Ovary (tissue), 9 donors: ENCODE measurements around the gene MKLN1. TPM values are rescaled to one million over a fixed set of nuclear protein-coding genes. Genes with fewer than 3 reads are reported as not detected.

Experiments
- DNase-seq, 5 donors: peaks; one replicate each; pipeline ENCODE4 v3.0.0-alpha.2; 2019 to 2020
- H3K27ac ChIP-seq, 2 donors: fragments of 200-600 bp; one replicate each; pipeline versions ENCODE4 v1.5.1 to v1.8.0; 2019 to 2022
- H3K27me3 ChIP-seq: fragments of 200-600 bp; one replicate; pipeline ENCODE4 v1.8.0; 2022
- H3K36me3 ChIP-seq: fragments of 200-600 bp; sonication (generic); one replicate; pipeline ENCODE4 v1.5.1; 2019
- H3K4me1 ChIP-seq: one replicate; pipeline ENCODE4 v1.8.1; 2013; ENCODE audit warnings: mild to moderate bottlenecking, moderate library complexity; ENCODE audit not compliant: insufficient read depth
- H3K4me3 ChIP-seq: fragments of 200-600 bp; sonication (generic); one replicate; pipeline ENCODE4 v1.5.1; 2017
- H3K9me3 ChIP-seq, 2 donors: fragments of 200-600 bp in 1 of 2; sonication (generic) in 1 of 2; one replicate each; pipeline versions ENCODE4 v1.5.1 to v1.8.1; 2013 to 2019; ENCODE audit warnings: mild to moderate bottlenecking in 1 of 2, moderate library complexity in 1 of 2
- CTCF ChIP-seq, 3 donors: fragments of 450-650 bp in 2 of 3; fragments of 200-600 bp in 1 of 3; IDR thresholded peaks; one replicate each; pipeline versions ENCODE4 v1.5.1 to v1.8.0; 2016 to 2022; ENCODE audit warnings: antibody characterized with exemption in 3 of 3, mild to moderate bottlenecking in 1 of 3
- EP300 ChIP-seq: sonication (generic); formaldehyde crosslinking; IDR thresholded peaks from one replicate; pipeline ENCODE4 v1.6.1; 2017; ENCODE audit warnings: antibody characterized with exemption
- POLR2A ChIP-seq: fragments of 450-650 bp; IDR thresholded peaks from one replicate; pipeline ENCODE4 v1.6.1; 2017; ENCODE audit warnings: antibody characterized with exemption, mild to moderate bottlenecking, moderate library complexity
- WGBS, 3 donors: extraction: QIAGEN DNeasy Blood & Tissue Kit in 1 of 3; methylation state at CpG; one replicate each; pipeline versions ENCODE4 v1.1.5 to v1.1.7; 2013 to 2017; 5-methylcytosine and 5-hydroxymethylcytosine counted together
- intact Hi-C, 4 donors: fragments of 100-400 bp; cut with DNase I; formaldehyde crosslinking; loops; one replicate each; pipeline versions ENCODE4 v1.11.0 to v1.15.1; 2022 to 2023
- polyA plus RNA-seq, 2 donors: library from polyadenylated mRNA; stranded (reverse); fragments of 200-250 nt in 1 of 2; fragments of 350-450 nt in 1 of 2; fragmentation: Illumina TruSeq in 1 of 2; extraction: RNeasy Lipid Tissue Mini Kit (QIAGEN cat#74804) in 1 of 2; gene quantifications; one replicate each; pipeline ENCODE4 v1.2.3, GENCODE V29; 2013 to 2014
- total RNA-seq, 7 donors: library from RNA; depleted of rRNA in 2 of 7; stranded (reverse); fragments of >200 nt in 2 of 7; fragmentation: NEBNext Ultra II Directional in 3 of 7; extraction: Animal tissue kit (Norgen Biotek cat#: 25700) in 3 of 7; gene quantifications; one replicate each; pipeline versions ENCODE4 v1.1.0 to v1.2.4, GENCODE V29; 2016 to 2023
- donor health status: DM: no; HTN: no; CAD: no; lungs with moderate emphysema.
- donor health status: DM: no; HTN: no; CAD: no.
- donor health status: Bipolar disorder and iron deficiency.
- donor health status: DM: yes; HTN: yes; CAD: no.
- donor health status: DM: no; HTN: no; CAD: no.
- donor health status: DM: yes; HTN: yes; CAD: no.

Gene MKLN1
- total and polyA plus RNA-seq, 9 donors: 12.7 to 87.1 (median 53.8) TPM

GRCh38 chr7:131540491-131541162 lies 213.0 kb downstream of the MKLN1 start:
- H3K4me3 ChIP-seq: no peak overlapping the region
- DNase-seq: peak; percentile 33 to 74 (median 41)
- H3K9me3 ChIP-seq: no peaks in the 10 kb centered on the region
- H3K27me3 ChIP-seq: no peaks in the 10 kb centered on the region
- intact Hi-C loops: no loop called here
- TF ChIP-seq CTCF (IDR thresholded peaks at IDR 0.05): peak in 1 of 3 donors; percentile 26
- TF ChIP-seq EP300: no peak
- no peak for TF ChIP-seq POLR2A
- H3K36me3 ChIP-seq: no peaks in the 10 kb centered on the region
- 21 to 29% (median 27%) methylated on average over 18 of the region's 18 CpGs for WGBS, 3 donors
- H3K27ac ChIP-seq: peak overlapping the region in 1 of 2 donors; percentile 3
- peaks cover 12% of the 10 kb centered on the region for H3K4me1 ChIP-seq

GRCh38 chr7:131543298-131543697 lies 215.6 kb downstream of the MKLN1 start:
- WGBS, 3 donors: 93 to 95% (median 93%) methylated on average over 5 of the region's 5 CpGs
- Histone ChIP-seq H3K27ac (no peak overlapping the region), H3K4me3 (no peak overlapping the region), H3K27me3 (no peaks in the 10 kb centered on the region), H3K9me3 (no peaks in the 10 kb centered on the region), H3K36me3 (no peaks in the 10 kb centered on the region), H3K4me1 (peaks cover 12% of the 10 kb centered on the region)
- TF ChIP-seq EP300 (no peak), POLR2A (no peak)
- DNase-seq: peak in 1 of 5 donors; percentile 25
- intact Hi-C loops: no loop called here

- no peaks in the 10 kb centered on the region for H3K36me3 ChIP-seq
- no peak overlapping the region for H3K27ac ChIP-seq
- DNase-seq: no peak
- WGBS, 3 donors: 88 to 96% (median 95%) methylated on average over 3 of the region's 3 CpGs
- peaks cover 12% of the 10 kb centered on the region for H3K4me1 ChIP-seq
- intact Hi-C loops: no loop called here
- no peak overlapping the region for H3K4me3 ChIP-seq
- TF ChIP-seq EP300: no peak
- TF ChIP-seq POLR2A: no peak
- no peak for TF ChIP-seq CTCF (IDR thresholded peaks at IDR 0.05)
- no peaks in the 10 kb centered on the region for H3K27me3 ChIP-seq
- no peaks in the 10 kb centered on the region for H3K9me3 ChIP-seq
These were observed 216.3 kb downstream of the MKLN1 start for GRCh38 chr7:131544021-131544420.

- Histone ChIP-seq H3K4me3 (no peak overlapping the region), H3K27ac (no peak overlapping the region), H3K4me1 (peaks cover 12% of the 10 kb centered on the region), H3K27me3 (no peaks in the 10 kb centered on the region), H3K36me3 (no peaks in the 10 kb centered on the region), H3K9me3 (no peaks in the 10 kb centered on the region)
- 63 to 74% (median 70%) methylated on average over 14 to 16 of the region's 16 CpGs for whole genome bisulfite sequencing, 3 donors
- no peak for TF ChIP-seq CTCF (IDR thresholded peaks at IDR 0.05)
- no peak for TF ChIP-seq POLR2A
- no peak for TF ChIP-seq EP300
- intact Hi-C loops: loop anchor here in 1 of 4 donors (5.0 kb wide), 1 partner anchor 108 kb away; no protein-coding TSS in a partner anchor
- peak in 2 of 5 donors; percentile 43 to 47 for DNase-seq
These were observed 217.0 kb downstream of the MKLN1 start for GRCh38 chr7:131544449-131545301.
